IPS-18c (cell line): Measurements from ENCODE around the gene TVP23C.

Experiments
- H3K4me3 ChIP-seq: 2 replicates; pipeline ENCODE4 v1.7.0; 2013; ENCODE audit warnings: low read depth, mild to moderate bottlenecking, low read length, moderate library complexity; ENCODE audit not compliant: insufficient read depth
- H3K9me3 ChIP-seq: one replicate; pipeline ENCODE4 v1.6.1; 2013; ENCODE audit warnings: mild to moderate bottlenecking, low read length, moderate library complexity; ENCODE audit not compliant: control insufficient read depth, insufficient read depth

TVP23C gene

DNA sequence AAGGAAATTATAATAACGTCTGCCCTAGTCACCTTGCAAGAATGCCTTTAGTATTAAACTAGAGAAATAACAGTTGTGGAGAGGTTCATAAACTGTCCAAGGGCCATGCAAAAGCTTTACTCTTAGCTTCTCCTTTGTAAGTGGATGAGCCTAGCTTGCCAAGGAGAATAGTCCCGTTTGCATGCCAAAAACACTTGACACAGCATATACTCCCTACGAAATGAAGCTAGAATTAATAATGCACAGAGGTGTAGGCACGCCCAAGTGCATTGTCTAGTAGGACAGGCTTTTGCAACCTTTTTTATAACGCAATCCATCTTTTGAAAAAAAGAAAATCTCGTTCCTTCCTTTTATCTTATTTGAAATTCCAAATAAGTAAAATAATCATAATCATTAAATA lies 83.1 kb downstream of the TVP23C start:
- Histone ChIP-seq H3K4me3 (no peak overlapping the region), H3K9me3 (no peaks in the 10 kb centered on the region)

DNA sequence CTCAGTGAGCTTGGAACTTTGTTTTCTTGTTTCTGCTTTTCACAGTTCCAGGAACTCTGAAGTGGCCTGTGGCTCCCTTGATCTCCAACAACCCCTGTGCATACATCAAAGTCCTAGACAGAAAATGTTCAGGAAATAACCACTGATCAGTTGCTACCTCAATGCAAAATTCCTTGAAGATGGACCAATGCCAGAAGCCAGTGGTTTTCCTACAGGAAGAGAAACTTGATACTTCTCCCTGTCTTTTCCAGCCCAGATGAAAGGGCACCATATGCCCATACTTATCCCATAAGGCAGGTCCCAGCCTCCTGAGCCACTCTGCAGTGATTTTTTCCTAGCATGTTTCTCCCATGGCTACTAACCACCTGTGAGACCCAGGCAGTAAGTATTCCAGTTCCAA lies 83.6 kb downstream of the TVP23C start:
- no peak overlapping the region for H3K4me3 ChIP-seq
- H3K9me3 ChIP-seq, result no peaks in the 10 kb centered on the region

DNA sequence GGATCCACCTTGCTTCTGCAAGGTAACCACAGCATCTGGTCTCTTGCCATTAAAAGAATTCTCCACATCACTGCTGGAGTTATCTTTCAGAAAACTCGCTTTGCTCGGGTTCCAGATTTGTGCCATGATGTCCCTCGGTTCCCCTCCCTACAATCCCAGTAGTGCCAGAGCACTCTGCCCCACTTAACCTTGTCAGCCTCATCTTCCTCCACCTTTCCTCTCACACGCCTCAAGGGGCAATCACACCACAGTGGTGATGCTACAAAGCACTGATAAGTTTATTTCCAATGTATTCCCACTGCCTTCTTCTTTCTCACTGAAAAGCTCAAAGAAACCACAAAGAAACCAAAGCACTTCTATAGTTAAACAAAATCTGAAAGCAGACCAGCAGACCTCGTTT lies 84.4 kb downstream of the TVP23C start:
- H3K9me3 ChIP-seq, result no peaks in the 10 kb centered on the region
- H3K4me3 ChIP-seq, result no peak overlapping the region

DNA sequence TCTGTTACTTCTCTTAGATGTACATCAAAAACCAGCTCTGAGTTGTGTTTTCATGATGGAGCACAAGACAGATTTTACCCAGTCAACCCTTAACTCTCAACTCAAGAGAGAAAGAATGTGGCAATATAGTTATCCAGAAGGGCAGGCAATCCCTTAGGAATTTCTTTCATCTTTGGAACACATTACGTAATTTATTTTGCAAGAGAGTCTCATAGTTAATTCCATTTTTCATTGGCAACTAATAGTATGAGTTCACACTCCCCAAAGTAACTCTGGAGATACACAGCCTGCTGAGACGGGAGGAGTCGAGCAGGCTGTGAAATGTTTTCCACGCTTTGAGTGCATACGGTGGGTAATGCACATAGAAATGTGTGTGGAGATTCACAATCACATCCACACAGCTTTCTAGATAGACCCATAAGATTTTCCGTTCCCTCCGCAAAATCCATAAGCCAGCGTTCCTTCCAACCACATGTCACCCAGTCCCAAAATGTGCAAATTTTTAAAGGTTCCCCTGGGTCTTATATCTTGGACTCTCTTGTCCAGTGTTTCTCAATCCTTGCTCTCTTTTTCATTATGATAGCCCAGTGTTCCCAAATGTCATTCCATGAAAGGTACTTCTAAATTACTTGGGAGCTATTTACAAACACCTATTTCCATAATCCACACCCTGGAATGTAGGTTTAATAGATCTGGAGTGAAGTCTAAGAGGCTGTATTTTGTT lies 87.5 kb downstream of the TVP23C start:
- Histone ChIP-seq H3K9me3 (no peaks in the 10 kb centered on the region), H3K4me3 (no peak overlapping the region)

DNA sequence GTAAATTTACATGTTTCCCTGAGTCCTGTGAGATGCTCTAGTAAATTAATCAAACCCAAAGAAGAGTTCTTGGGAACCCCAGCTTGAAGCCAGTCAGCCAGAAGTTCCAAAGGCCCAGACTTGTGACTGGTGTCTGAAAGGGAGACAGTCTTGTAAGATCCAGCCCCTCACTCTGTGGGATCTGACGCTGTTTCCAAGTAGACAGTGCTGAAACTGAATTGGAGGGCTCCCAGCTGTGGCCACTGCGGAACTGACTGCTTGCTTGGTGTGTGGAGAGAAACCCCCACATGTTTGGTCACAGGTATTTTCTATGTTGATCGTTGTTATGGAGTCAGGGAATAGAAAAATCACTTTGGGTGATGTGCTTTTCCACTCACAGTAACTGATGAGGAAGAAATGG lies 90.4 kb downstream of the TVP23C start:
- Histone ChIP-seq H3K4me3 (no peak overlapping the region), H3K9me3 (no peaks in the 10 kb centered on the region)

DNA sequence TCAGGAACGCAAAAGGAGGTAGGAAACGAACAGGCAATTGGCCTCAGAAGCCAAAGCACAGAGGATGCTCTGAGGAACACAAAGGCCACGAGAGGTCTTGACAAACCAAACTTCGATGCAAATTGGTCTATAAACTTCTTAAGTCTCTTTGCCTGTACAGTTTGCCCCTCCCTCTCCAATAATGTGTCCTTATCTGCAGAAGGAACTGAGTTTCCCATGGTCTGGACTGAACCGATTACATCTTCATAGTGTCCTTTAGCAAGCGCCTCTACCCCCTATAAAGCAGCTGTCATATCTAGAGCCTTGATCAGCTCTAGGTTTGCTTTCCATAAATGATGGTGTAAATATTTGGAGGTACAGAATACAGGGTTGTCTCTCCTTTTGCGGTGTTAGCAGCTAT lies 92.7 kb downstream of the TVP23C start:
- H3K9me3 ChIP-seq, result no peaks in the 10 kb centered on the region
- H3K4me3 ChIP-seq, result no peak overlapping the region

DNA sequence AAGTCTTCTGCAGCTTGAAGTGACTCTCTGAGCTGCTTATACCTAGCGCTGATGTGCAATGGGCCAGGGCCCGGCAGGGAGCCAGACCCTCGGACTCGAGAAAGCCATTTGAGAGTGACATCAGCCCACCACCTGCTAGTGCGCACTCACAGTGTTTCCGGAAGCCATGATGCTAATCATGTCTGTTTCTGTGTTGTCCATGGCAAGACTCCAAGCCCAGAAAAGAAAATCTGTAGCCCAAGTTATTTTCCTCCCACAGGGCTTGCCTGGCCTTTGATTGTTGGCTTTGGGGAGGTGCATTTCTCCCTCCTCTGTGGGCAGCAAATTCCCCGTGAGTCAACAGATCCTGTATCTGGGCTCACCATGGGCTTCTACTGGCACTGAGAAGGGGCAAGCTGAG lies 94.0 kb downstream of the TVP23C start:
- Histone ChIP-seq H3K4me3 (no peak overlapping the region), H3K9me3 (no peaks in the 10 kb centered on the region)

DNA sequence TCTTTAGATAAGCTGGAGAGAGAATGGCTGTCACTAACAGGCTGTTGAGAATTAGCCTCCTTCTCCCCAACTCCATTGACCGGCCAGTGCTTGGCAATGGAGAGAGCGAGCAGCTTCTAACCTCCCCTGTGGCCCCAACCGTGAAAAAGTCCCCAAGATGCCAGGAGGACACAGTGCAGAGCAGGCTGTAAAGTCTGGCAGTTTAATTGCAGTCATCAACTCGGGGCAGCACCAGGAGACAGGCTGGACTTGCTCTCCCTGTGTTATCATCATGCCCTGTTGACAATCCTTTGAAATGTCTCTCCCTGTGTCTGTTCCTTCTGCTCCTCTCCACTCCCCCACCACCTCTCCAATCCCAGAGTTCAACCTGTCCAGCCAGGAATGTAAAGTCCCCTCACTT lies 95.2 kb downstream of the TVP23C start:
- no peaks in the 10 kb centered on the region for H3K9me3 ChIP-seq
- no peak overlapping the region for H3K4me3 ChIP-seq

DNA sequence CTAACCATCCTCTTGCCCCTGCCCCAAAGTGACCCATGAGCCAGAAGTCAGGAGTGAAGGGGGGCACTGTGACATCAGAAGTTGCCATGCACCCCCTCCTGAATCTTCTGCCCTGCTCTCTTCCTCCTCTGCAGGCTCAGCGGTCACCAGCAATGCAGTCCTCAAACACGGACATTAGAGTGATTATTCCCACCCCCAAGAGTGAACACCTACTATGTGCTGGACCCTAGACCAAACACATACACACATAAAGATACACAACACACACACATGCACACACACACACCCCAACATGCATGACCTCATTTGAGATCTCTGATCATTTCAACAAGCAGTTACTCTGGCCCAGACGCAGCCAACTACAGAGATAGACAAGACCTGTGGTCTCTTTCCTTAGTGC lies 95.7 kb downstream of the TVP23C start, which contains the start of gene CDRT4:
Gene CDRT4 (minus strand): TSS at position 30 of the 400 bp plus-strand sequence. CDS start 27,383 bp downstream, outside the sequence.
- H3K9me3 ChIP-seq, result no peaks in the 10 kb centered on the region
- H3K4me3 ChIP-seq, result no peak within 1 kb of the TSS

DNA sequence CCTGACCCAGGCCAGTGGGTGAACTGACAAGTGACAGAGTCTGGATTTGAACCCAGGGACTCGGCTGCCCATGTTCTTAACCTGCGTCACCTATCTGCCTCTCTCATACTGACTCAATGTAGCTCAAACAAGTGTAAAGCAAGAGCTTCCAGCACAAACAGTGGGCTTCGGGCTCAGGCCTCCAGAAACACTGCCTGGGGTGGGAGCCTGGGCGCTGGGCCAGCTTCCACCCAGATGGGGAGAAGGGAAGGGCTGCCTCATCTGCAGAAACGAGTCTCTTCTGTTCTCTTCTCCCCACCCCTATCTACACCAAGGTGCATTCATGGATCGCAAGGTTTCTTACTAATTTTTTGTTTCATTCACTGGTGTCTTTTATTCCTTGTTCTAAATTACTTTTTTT lies 97.2 kb downstream of the TVP23C start:
- H3K9me3 ChIP-seq, result no peaks in the 10 kb centered on the region
- no peak overlapping the region for H3K4me3 ChIP-seq

DNA sequence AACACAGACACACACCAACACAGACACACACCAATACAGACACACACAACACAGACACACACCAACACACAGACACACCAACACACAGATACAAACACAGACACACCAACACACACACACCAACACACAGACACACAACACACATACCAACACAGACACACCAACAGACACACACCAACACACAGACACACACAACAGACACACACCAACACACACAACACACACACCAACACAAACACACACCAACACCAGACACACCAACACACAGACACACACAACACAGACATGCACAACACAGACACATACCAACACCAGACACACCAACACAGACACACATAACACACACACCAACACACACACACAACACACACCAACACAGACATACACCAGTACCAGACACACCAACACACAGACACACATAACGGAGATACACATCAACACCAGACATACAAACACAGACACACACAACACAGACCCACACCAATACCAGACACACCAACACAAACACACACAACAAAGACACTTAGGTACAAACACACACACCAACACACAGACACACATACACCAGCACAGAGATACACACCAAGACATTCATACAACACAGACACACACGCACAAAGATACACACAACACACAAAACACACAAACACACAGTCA lies 98.1 kb downstream of the TVP23C start:
- no peaks in the 10 kb centered on the region for H3K9me3 ChIP-seq

DNA sequence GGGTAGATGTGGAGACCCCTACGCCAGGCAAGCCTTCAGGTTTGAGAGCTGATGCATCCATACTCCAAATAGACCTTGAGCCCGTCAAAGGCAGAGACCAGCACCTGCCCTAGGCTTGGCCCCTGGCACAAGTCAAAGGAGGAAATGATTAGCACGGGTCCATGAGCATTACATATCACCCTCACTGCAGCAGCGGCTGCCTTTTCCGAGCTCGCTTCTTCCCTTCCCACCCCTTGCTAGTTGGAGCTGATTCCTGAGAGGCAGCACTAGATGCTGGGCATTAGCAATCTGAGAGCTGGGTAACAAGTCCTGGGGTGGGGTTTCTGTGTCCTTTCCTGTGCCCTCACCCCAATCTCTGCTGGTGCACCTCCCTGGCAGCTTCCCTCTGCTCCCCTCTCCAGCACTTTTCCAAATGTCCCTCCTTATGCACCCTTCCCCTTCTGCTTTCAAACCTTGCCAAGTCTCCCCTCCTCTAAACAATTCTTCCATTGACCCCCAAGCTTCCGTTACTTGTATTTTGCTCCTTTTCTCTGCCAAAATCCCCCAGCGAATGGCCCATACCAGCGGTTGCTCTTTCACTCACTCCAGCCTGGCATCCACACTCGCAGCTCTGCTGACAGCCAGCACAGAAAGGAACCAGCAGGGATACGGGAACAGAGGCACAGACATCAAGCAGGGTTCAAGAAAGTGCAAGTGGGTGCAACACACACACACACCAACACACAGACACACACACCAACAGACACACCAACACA lies 98.9 kb downstream of the TVP23C start:
- Histone ChIP-seq H3K4me3 (no peak overlapping the region), H3K9me3 (no peaks in the 10 kb centered on the region)

More for the DNA sequence above, 98.1 kb downstream of the TVP23C start:
- no peak overlapping the region for H3K4me3 ChIP-seq

DNA sequence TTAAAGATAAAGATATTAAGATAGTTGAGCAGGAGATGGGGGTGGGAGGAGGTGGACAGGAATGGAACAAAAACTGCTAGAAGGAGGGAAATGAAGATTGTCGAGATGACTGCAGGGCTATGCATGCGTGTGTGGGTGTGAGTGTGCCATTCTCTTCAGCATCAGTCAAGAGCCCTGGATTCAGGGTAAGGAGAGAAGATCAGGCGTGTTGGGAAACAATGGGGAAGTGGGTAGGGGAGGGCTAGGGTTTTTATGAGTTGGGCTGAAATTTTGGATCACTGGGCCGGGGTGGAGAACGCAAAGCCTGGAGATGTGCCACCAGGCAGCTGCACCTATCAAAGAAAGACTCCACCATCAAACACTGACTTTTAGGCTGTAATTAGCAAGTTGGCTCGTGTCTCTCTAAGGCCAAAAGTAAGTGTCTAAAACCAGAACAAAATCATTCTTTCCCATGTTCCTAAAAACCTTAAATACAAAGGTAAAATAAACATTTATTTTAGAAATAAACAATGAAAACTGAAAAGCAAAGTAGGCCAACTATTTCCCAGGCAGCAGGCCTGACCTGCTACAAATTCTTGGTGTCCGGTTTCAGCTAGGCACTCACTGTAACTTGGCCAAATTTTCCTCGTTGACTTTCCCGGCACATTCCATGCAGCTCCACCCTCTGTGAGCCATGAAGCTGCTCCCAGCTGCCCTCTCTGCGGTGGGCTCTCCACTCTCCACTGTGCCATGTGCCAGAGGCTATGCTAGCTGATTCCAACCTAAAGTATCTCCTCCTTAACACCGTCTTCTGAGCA lies 100.1 kb downstream of the TVP23C start:
- H3K9me3 ChIP-seq, result no peaks in the 10 kb centered on the region
- H3K4me3 ChIP-seq, result no peak overlapping the region

DNA sequence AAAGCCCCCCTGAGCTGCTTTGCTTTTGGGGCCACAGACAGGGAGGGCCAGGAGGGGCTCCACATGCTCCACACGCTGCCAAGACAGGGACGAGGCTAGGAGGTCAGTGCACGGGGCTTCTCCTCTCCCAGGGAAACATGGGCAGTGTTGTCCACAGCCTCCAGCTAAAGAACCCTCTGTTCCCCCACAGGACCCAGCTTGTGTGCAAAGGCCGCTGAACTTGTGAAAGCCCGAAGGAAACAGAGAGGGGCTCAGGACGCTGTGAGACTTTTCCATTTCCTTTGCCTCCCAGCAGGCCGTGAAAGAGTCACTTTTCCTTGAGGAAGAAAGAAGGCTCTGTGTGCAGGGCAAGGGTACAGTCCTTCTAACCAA lies 105.6 kb downstream of the TVP23C start:
- no peak overlapping the region for H3K4me3 ChIP-seq

DNA sequence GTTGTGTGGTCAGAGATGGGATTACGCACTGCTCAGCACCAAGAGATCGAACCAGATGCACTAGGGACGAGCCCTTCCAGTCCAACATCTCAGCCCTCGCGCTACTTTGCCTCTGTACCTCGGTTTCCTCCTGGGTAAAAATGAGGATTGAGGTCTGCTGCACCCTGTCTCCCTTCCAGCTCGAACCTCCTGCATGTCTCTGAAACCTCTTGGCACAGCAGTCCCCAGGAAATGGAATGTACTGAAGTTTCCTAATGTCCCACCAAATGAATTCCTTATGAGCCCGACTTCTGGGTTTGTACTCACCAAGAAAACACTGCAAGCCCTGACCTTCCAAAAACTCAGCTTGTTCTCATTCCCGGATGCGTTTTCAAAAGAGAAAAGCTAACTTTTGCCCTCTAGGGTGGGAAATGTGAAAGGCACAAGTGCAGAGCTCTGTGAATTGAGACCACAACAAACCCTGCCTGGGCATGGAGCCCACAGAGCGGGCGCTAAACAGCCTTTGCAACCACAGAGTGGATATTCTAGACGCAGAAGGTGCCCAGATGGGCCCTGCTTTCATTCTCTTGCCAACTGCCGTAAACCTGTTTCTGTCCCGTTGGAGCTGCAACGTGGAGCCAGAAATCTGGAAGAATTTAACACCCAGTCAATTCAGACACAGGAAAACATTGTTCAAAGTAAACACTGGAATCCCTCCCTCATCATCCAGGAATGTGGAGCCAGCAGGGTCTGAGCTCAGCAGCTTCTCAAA lies 106.1 kb downstream of the TVP23C start:
- H3K4me3 ChIP-seq, result no peak overlapping the region
- H3K9me3 ChIP-seq, result peaks cover 4% of the 10 kb centered on the region

More for the DNA sequence above, 105.6 kb downstream of the TVP23C start:
- peaks cover 4% of the 10 kb centered on the region for H3K9me3 ChIP-seq

DNA sequence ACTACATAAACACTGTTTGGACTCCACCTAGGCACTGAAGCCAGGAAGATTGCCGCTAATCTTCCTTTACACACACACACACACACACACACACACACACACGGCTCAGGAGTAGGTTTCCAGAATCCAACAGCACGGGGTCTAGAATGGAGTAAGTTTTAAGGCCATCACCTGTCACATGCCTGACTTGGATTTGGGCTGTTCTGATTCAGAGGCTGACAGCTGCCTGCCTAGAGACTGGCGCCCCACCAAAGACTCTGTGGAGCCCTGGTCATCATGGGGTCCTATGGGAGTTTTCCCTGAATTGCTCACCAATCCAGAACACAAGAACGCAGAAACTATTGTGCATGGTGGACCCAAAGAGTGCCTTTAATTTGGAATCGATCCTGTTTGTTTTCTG lies 106.8 kb downstream of the TVP23C start:
- peaks cover 4% of the 10 kb centered on the region for H3K9me3 ChIP-seq
- no peak overlapping the region for H3K4me3 ChIP-seq

DNA sequence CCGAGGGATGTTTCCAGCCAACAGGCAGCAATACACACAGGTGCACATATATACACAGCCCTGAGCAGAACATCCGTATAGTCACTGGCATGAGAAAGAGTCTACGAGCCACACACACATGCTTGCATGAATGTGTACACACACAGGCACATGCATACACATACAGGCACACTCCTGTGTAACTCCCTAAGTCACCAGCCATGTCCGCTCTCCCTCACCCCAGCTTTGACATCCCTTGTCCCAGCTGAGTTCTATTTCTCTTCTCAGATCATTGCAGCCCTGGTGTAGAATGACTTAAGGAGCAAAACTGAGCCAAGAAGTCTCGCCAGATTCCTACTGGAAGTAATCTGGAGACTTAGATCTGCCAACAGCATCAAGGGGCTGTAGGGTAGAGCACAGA lies 108.9 kb downstream of the TVP23C start:
- H3K4me3 ChIP-seq, result no peak overlapping the region
- H3K9me3 ChIP-seq, result peaks cover 4% of the 10 kb centered on the region
